ENCODE measurements around the gene GAGE12G. TPM values are rescaled to one million over a fixed set of nuclear protein-coding genes. Genes with fewer than 3 reads are reported as not detected.

GAGE12G gene
- total and polyA plus RNA-seq, 10 of the 15 experiments (the other 5 are each of a cell fraction or from before 2014, with no cell fraction given) = not detected

- Histone ChIP-seq H3K27ac (ENCODE audit: control insufficient read depth, insufficient read depth) (no peak overlapping the region), H3K4me1 (ENCODE audit: control insufficient read depth, insufficient read depth, low read length) (no peaks in the 10 kb centered on the region), H3K79me2 (ENCODE audit: control insufficient read depth, insufficient read depth, low read length) (no peaks in the 10 kb centered on the region), H3K4me2 (ENCODE audit: control insufficient read depth, insufficient read depth) (no peak overlapping the region), H3K36me3 (ENCODE audit: control insufficient read depth in 2 of 2, insufficient read depth in 2 of 2, low read length in 1 of 2) (no peaks in the 10 kb centered on the region), H3K9ac (ENCODE audit: control insufficient read depth, insufficient read depth, low read length) (no peak overlapping the region), H3K9me3 (replicated peaks; ENCODE audit: control insufficient read depth, insufficient read depth, low read length) (no peaks in the 10 kb centered on the region), H3K4me3 (no peak overlapping the region), H3K27me3 (replicated peaks in 1 of 2; ENCODE audit: control insufficient read depth in 2 of 2, insufficient read depth in 2 of 2, low read length in 1 of 2) (no peaks in the 10 kb centered on the region), H2AFZ (ENCODE audit: control insufficient read depth, low read depth, low read length) (no peak overlapping the region), H4K20me1 (ENCODE audit: control insufficient read depth, insufficient read depth) (no peaks in the 10 kb centered on the region)
- intact Hi-C loops (cut with micrococcal nuclease; ENCODE audit: unreplicated experiment) = no loop called here
- RAD21 ChIA-PET (ENCODE audit: unreplicated experiment) = no interaction called here
- in situ Hi-C loops (cut with MboI) = no loop called here
- SMC1A ChIA-PET (ENCODE audit: uncharacterized antibody, unreplicated experiment) = no interaction called here
- no peak for DNase-seq (ENCODE audit: low read depth, low spot score)
- FAIRE-seq = no peak
- BruUV-seq (replicated peaks) = no TSS peak
- WGBS (ENCODE audit: insufficient coverage, insufficient replicate concordance, low lambda C conversion rate, missing lambda C conversion rate) = 64% methylated on average over 2 of the region's 2 CpGs
- no peak for ATAC-seq
- CTCF ChIA-PET = no interaction called here
- POLR2A ChIA-PET = no interaction called here
- TF ChIP-seq FOXM1 (IDR thresholded peaks at IDR 0.05; ENCODE audit: low read depth, low read length) = no peak
- TF ChIP-seq, protein P1, sequence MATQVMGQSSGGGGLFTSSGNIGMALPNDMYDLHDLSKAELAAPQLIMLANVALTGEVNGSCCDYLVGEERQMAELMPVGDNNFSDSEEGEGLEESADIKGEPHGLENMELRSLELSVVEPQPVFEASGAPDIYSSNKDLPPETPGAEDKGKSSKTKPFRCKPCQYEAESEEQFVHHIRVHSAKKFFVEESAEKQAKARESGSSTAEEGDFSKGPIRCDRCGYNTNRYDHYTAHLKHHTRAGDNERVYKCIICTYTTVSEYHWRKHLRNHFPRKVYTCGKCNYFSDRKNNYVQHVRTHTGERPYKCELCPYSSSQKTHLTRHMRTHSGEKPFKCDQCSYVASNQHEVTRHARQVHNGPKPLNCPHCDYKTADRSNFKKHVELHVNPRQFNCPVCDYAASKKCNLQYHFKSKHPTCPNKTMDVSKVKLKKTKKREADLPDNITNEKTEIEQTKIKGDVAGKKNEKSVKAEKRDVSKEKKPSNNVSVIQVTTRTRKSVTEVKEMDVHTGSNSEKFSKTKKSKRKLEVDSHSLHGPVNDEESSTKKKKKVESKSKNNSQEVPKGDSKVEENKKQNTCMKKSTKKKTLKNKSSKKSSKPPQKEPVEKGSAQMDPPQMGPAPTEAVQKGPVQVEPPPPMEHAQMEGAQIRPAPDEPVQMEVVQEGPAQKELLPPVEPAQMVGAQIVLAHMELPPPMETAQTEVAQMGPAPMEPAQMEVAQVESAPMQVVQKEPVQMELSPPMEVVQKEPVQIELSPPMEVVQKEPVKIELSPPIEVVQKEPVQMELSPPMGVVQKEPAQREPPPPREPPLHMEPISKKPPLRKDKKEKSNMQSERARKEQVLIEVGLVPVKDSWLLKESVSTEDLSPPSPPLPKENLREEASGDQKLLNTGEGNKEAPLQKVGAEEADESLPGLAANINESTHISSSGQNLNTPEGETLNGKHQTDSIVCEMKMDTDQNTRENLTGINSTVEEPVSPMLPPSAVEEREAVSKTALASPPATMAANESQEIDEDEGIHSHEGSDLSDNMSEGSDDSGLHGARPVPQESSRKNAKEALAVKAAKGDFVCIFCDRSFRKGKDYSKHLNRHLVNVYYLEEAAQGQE (IDR thresholded peaks at IDR 0.05; ENCODE audit: low read depth, low read length) = no peak
- no peak for TF ChIP-seq SUZ12 (IDR thresholded peaks at IDR 0.05; ENCODE audit: unreplicated experiment)
- TF ChIP-seq CREM (IDR thresholded peaks at IDR 0.05; ENCODE audit: low read depth) = no peak
- no peak for TF ChIP-seq MLLT1 (IDR thresholded peaks at IDR 0.05)
- TF ChIP-seq, protein P2, sequence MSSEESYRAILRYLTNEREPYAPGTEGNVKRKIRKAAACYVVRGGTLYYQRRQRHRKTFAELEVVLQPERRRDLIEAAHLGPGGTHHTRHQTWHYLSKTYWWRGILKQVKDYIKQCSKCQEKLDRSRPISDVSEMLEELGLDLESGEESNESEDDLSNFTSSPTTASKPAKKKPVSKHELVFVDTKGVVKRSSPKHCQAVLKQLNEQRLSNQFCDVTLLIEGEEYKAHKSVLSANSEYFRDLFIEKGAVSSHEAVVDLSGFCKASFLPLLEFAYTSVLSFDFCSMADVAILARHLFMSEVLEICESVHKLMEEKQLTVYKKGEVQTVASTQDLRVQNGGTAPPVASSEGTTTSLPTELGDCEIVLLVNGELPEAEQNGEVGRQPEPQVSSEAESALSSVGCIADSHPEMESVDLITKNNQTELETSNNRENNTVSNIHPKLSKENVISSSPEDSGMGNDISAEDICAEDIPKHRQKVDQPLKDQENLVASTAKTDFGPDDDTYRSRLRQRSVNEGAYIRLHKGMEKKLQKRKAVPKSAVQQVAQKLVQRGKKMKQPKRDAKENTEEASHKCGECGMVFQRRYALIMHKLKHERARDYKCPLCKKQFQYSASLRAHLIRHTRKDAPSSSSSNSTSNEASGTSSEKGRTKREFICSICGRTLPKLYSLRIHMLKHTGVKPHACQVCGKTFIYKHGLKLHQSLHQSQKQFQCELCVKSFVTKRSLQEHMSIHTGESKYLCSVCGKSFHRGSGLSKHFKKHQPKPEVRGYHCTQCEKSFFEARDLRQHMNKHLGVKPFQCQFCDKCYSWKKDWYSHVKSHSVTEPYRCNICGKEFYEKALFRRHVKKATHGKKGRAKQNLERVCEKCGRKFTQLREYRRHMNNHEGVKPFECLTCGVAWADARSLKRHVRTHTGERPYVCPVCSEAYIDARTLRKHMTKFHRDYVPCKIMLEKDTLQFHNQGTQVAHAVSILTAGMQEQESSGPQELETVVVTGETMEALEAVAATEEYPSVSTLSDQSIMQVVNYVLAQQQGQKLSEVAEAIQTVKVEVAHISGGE (CRISPR knock-in tag; IDR thresholded peaks at IDR 0.05) = no peak
- no peak for TF ChIP-seq DPF2 (IDR thresholded peaks at IDR 0.05)
- no peak for TF ChIP-seq NFXL1 (IDR thresholded peaks at IDR 0.05; ENCODE audit: borderline replicate concordance)
- TF ChIP-seq POU2F2 (IDR thresholded peaks at IDR 0.05; ENCODE audit: borderline replicate concordance, low read depth, low read length) = no peak
- TF ChIP-seq ZZZ3 (IDR thresholded peaks at IDR 0.05; ENCODE audit: control insufficient read depth, insufficient read length, low read depth) = no peak
- TF ChIP-seq ZNF687 (IDR thresholded peaks at IDR 0.05) = no peak
- TF ChIP-seq RAD21 (IDR thresholded peaks at IDR 0.05; ENCODE audit: insufficient read depth, low read depth, low read length) = no peak
Measured at GRCh38 chrX:49618574-49618973, 48.4 kb downstream of the GAGE12G start.

Data from GM12878 (cell line).